NCI-H226 (cell line): ENCODE results near the gene PRRC1.
A peak's percentile ranks its signal among the peaks of the same experiment; 100 is the strongest.
"Not testable (repeated sequence)": the region's sequence is repeated elsewhere in the genome, so short reads cannot be mapped to it uniquely, and the experiment has no call there.

ENCODE experiments used
- DNase-seq: peaks from one replicate; pipeline ENCODE4 v3.0.0-alpha.2; 2015

PRRC1 gene

GRCh38 chr5:127549551-127549950 lies 32.1 kb downstream of the PRRC1 start:
- DNase-seq: no peak

- no peak for DNase-seq
Measured at GRCh38 chr5:127550652-127551409, 33.4 kb downstream of the PRRC1 start.

GRCh38 chr5:127551410-127552041 lies 34.1 kb downstream of the PRRC1 start:
- DNase-seq: no peak

- no peak for DNase-seq
Measured at GRCh38 chr5:127555826-127556225, 38.4 kb downstream of the PRRC1 start.

- DNase-seq: no peak
Measured at GRCh38 chr5:127556609-127557334, 39.3 kb downstream of the PRRC1 start.

GRCh38 chr5:127558273-127558672 lies 40.8 kb downstream of the PRRC1 start:
- DNase-seq: no peak

- peak; percentile 83 for DNase-seq
Measured at GRCh38 chr5:127561254-127561653, 43.8 kb downstream of the PRRC1 start.

- no peak for DNase-seq
Measured at GRCh38 chr5:127562252-127562651, 44.8 kb downstream of the PRRC1 start.

GRCh38 chr5:127563136-127563535 lies 45.7 kb downstream of the PRRC1 start:
- DNase-seq: no peak

GRCh38 chr5:127564002-127564769 lies 46.7 kb downstream of the PRRC1 start:
- DNase-seq: peak; percentile 29

GRCh38 chr5:127565586-127566270 lies 48.3 kb downstream of the PRRC1 start:
- DNase-seq: no peak

- DNase-seq: no peak
Measured at GRCh38 chr5:127567026-127567768, 49.8 kb downstream of the PRRC1 start.

- DNase-seq: no peak
Measured at GRCh38 chr5:127568166-127568565, 50.7 kb downstream of the PRRC1 start.

- DNase-seq: not testable (repeated sequence)
Measured at GRCh38 chr5:127569471-127569870, 52.0 kb downstream of the PRRC1 start.

GRCh38 chr5:127571314-127572131 lies 54.1 kb downstream of the PRRC1 start:
- no peak for DNase-seq

GRCh38 chr5:127572930-127573329 lies 55.5 kb downstream of the PRRC1 start:
- peak; percentile 21 for DNase-seq

GRCh38 chr5:127574852-127575679 lies 57.6 kb downstream of the PRRC1 start:
- no peak for DNase-seq

- DNase-seq: peak; percentile 7
Measured at GRCh38 chr5:127577458-127577857, 60.0 kb downstream of the PRRC1 start.

- no peak for DNase-seq
Measured at GRCh38 chr5:127580731-127581130, 63.3 kb downstream of the PRRC1 start.

- no peak for DNase-seq
Measured at GRCh38 chr5:127581450-127581849, 64.0 kb downstream of the PRRC1 start.
